HL-60 (cell line): ENCODE results near the gene KNSTRN.
A peak's percentile ranks its signal among the peaks of the same experiment; 100 is the strongest.

Experiments
- DNase-seq, 2 experiments: peaks; one replicate each; pipeline ENCODE4 v3.0.0-alpha.2; 2010 to 2020; ENCODE audit warnings: low read depth in 1 of 2, low spot score in 1 of 2
- H3K27ac ChIP-seq: fragments of 250-450 bp; sonication (Bioruptor Pico); replicated peaks from 2 replicates; pipeline ENCODE4 v1.5.1; 2020; ENCODE audit warnings: mild to moderate bottlenecking, moderate library complexity
- H3K27me3 ChIP-seq: fragments of 250-450 bp; sonication (Bioruptor Pico); 2 replicates; pipeline ENCODE4 v1.5.1; 2021; ENCODE audit warnings: mild to moderate bottlenecking, moderate library complexity; ENCODE audit not compliant: insufficient read depth, poor library complexity, severe bottlenecking
- H3K4me3 ChIP-seq: replicated peaks from 2 replicates; pipeline ENCODE4 v1.5.1; 2011; ENCODE audit warnings: mild to moderate bottlenecking, control low read depth, low read length; ENCODE audit not compliant: insufficient read depth
- GABPA ChIP-seq: IDR thresholded peaks from 2 replicates; pipeline ENCODE4 v1.6.1; 2012; ENCODE audit warnings: low read depth
- POLR2AphosphoS5 ChIP-seq: IDR thresholded peaks from 2 replicates; pipeline ENCODE4 v1.6.1; 2012; ENCODE audit warnings: low read depth
- SPI1 ChIP-seq: IDR thresholded peaks from 2 replicates; pipeline ENCODE4 v1.6.1; 2012; ENCODE audit warnings: low read depth, mild to moderate bottlenecking, borderline replicate concordance
- long read RNA-seq: library from polyadenylated mRNA; unstranded; transcript quantifications from one replicate; pipeline ENCODE4 v2.0.0, GENCODE V29; 2020
- TF ChIP-seq, protein P1 (sequence below): IDR thresholded peaks from 2 replicates; pipeline ENCODE4 v1.6.1; 2012; ENCODE audit warnings: low read depth; ENCODE audit not compliant: insufficient replicate concordance
- TF ChIP-seq, protein P2 (sequence below): IDR thresholded peaks from one replicate; pipeline ENCODE4 v1.5.1; 2011; ENCODE audit warnings: low read length, control low read depth, inconsistent platforms; ENCODE audit not compliant: insufficient read depth

KNSTRN gene, protein sequence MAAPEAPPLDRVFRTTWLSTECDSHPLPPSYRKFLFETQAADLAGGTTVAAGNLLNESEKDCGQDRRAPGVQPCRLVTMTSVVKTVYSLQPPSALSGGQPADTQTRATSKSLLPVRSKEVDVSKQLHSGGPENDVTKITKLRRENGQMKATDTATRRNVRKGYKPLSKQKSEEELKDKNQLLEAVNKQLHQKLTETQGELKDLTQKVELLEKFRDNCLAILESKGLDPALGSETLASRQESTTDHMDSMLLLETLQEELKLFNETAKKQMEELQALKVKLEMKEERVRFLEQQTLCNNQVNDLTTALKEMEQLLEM
- long read RNA-seq, transcript KNSTRN-201 (9 exons, 1,714 nt), result major isoform, 104 of 123 reads
- long read RNA-seq, partial matches to known transcripts, result 2 of 123 reads
- long read RNA-seq, other reads (novel, unspliced or antisense), result 13 of 123 reads

DNA sequence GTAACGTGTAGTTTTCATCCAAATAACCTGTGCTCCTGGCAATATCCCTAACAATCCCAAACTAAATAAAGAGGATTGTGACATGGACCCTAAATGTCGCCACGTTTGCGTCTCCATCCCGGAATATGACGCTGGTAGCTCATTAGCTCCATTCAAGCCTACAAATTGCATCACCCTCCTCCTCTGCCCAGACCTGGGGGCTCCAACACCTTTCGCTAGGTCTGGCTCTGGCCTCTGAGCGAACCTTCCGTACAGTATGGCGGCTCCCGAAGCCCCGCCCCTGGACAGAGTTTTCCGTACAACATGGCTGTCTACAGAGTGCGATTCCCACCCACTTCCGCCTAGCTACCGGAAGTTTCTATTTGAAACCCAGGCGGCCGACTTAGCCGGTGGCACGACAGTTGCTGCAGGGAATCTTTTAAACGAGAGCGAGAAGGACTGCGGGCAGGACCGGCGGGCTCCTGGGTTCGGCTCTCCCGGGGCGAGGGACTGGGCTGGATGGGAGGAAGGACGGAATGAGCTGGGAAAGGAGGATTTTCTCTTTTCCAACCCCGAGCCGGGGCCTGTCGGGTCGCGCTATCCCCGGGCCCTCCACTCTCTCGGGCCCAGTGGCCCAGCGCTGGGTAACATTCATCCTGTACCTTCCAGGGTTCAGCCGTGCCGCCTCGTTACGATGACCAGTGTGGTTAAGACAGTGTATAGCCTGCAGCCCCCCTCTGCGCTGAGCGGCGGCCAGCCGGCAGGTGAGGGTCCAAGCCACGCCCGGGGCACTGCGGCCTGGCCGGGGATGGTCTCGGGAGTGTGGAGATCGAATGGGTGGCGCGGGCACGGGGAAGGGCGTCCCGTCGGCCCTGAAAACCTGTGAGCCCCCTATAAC lies at the start of gene KNSTRN:
TSS of gene KNSTRN (plus strand) at position 142 of the 877 bp plus-strand sequence. CDS start at position 257, 115 bp downstream.
- H3K27ac ChIP-seq, result peak within 1 kb of the TSS; percentile 82
- peak within 1 kb of the TSS; percentile 94 for H3K4me3 ChIP-seq
- TF ChIP-seq GABPA, result peak; percentile 99
- TF ChIP-seq, protein P1, sequence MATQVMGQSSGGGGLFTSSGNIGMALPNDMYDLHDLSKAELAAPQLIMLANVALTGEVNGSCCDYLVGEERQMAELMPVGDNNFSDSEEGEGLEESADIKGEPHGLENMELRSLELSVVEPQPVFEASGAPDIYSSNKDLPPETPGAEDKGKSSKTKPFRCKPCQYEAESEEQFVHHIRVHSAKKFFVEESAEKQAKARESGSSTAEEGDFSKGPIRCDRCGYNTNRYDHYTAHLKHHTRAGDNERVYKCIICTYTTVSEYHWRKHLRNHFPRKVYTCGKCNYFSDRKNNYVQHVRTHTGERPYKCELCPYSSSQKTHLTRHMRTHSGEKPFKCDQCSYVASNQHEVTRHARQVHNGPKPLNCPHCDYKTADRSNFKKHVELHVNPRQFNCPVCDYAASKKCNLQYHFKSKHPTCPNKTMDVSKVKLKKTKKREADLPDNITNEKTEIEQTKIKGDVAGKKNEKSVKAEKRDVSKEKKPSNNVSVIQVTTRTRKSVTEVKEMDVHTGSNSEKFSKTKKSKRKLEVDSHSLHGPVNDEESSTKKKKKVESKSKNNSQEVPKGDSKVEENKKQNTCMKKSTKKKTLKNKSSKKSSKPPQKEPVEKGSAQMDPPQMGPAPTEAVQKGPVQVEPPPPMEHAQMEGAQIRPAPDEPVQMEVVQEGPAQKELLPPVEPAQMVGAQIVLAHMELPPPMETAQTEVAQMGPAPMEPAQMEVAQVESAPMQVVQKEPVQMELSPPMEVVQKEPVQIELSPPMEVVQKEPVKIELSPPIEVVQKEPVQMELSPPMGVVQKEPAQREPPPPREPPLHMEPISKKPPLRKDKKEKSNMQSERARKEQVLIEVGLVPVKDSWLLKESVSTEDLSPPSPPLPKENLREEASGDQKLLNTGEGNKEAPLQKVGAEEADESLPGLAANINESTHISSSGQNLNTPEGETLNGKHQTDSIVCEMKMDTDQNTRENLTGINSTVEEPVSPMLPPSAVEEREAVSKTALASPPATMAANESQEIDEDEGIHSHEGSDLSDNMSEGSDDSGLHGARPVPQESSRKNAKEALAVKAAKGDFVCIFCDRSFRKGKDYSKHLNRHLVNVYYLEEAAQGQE, result no peak
- TF ChIP-seq SPI1, result peak; percentile 43; the same call in 1 of the 2 replicates
- TF ChIP-seq, protein P2, sequence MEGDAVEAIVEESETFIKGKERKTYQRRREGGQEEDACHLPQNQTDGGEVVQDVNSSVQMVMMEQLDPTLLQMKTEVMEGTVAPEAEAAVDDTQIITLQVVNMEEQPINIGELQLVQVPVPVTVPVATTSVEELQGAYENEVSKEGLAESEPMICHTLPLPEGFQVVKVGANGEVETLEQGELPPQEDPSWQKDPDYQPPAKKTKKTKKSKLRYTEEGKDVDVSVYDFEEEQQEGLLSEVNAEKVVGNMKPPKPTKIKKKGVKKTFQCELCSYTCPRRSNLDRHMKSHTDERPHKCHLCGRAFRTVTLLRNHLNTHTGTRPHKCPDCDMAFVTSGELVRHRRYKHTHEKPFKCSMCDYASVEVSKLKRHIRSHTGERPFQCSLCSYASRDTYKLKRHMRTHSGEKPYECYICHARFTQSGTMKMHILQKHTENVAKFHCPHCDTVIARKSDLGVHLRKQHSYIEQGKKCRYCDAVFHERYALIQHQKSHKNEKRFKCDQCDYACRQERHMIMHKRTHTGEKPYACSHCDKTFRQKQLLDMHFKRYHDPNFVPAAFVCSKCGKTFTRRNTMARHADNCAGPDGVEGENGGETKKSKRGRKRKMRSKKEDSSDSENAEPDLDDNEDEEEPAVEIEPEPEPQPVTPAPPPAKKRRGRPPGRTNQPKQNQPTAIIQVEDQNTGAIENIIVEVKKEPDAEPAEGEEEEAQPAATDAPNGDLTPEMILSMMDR, result no peak
- peak; percentile 67 for TF ChIP-seq POLR2AphosphoS5
- peak; percentile 87 to 94 for DNase-seq
- no peaks in the 10 kb centered on the region for H3K27me3 ChIP-seq

DNA sequence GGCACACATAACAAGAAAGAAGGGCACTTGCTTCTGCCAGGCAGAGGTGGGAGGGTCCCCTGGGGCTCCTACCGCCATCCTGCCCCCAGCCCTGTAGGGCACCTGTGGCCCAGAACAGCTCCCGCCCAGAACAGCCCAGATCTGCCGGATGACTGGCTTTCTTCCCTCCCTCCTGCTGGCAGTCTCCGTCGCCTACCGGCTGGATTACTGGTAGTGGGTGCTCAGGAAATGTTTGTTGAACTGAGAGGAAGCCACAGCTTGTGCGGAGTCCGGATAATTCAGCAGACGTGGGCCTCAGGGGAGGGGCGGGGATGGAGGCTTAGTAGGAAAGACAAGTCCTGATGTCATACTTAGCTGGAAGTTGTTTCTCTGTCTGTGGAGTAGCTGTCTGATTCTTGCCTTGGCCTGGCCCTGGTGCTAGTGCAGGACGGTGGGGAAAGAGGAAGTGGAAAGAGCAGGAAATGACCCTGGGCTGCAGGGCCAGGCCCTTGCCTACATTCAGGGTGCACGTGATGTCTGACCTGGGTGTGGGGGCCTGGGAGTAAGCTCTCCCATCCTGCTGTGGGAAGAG lies 48.5 kb upstream of the KNSTRN start:
- peak; percentile 84 to 95 for DNase-seq
- TF ChIP-seq, protein P1, result no peak
- TF ChIP-seq POLR2AphosphoS5 (peak; percentile 58), SPI1 (peak; percentile 99)
- no peaks in the 10 kb centered on the region for H3K27me3 ChIP-seq
- H3K27ac ChIP-seq, result peak overlapping the region; percentile 85
- H3K4me3 ChIP-seq, result peak overlapping the region; percentile 39

DNA sequence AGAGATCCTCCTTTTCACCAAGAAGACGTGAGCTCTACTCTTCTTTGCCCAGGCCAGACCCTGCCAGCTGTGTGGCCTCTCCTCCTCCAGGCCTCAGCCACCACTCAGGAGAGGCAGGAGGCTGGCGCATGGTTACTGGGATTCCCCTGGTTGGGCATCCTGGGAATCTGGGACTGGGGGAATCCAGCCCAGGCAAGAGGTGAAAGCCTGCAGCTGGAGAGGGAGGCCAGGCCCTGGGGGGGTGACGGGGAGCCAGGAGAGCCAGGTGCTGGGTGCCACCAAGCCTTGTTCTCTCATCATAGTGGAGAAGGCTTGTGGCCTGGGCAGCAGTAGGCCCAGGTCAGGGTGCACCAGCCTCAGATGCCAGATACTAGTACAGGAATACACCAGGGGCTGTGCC lies 48.0 kb upstream of the KNSTRN start:
- H3K27me3 ChIP-seq, result no peaks in the 10 kb centered on the region
- TF ChIP-seq SPI1, result no peak
- TF ChIP-seq, protein P2, result no peak
- no peak for TF ChIP-seq POLR2AphosphoS5
- TF ChIP-seq, protein P1, result no peak
- TF ChIP-seq GABPA, result no peak
- no peak overlapping the region for H3K4me3 ChIP-seq
- DNase-seq, result no peak
- peak overlapping the region; percentile 85 for H3K27ac ChIP-seq
